ENCODE measurements around the gene LBHD2.
"Not testable (repeated sequence)": the region's sequence is repeated elsewhere in the genome, so short reads cannot be mapped to it uniquely, and the experiment has no call there.

LBHD2 gene
- 0 reads per million in 2 donors for total RNA-seq

GRCh38 chr14:103084021-103084919 lies at the start of gene LBHD2:
TSS of gene LBHD2 (plus strand) at chr14:103084210. CDS start at chr14:103086013, 1,803 bp downstream.
- no peak for DNase-seq

- no peak for DNase-seq
These were observed 42.5 kb upstream of the LBHD2 start for GRCh38 chr14:103041464-103041863.

- DNase-seq = no peak
These were observed 40.6 kb upstream of the LBHD2 start for GRCh38 chr14:103043257-103044015.

- no peak for DNase-seq
These were observed 38.6 kb upstream of the LBHD2 start for GRCh38 chr14:103045371-103045869.

DNA sequence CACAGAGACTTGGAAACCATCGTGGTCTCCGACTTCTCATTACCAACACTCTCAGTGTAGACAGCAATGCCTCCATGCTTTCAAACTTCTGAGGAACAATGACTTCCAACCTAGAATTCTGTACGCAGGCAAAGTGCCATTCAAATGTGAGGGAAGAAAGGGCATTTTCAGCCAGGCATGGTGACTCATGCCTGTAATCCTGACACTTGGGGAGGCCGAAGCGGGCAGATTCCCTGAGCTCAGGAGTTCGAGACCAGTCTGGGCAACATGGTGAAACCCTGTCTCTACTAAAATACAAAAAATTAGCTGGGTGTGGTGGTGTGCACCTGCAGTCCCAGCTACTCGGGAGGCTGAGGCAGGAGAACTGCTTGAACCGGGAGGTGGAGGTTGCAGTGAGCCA lies 36.6 kb upstream of the LBHD2 start:
- DNase-seq = not testable (repeated sequence)

- DNase-seq = no peak
These were observed 33.1 kb upstream of the LBHD2 start for GRCh38 chr14:103050935-103051334.

- no peak for DNase-seq
These were observed 31.6 kb upstream of the LBHD2 start for GRCh38 chr14:103052407-103052806.

GRCh38 chr14:103055695-103056094 lies 28.3 kb upstream of the LBHD2 start:
- DNase-seq = no peak

DNA sequence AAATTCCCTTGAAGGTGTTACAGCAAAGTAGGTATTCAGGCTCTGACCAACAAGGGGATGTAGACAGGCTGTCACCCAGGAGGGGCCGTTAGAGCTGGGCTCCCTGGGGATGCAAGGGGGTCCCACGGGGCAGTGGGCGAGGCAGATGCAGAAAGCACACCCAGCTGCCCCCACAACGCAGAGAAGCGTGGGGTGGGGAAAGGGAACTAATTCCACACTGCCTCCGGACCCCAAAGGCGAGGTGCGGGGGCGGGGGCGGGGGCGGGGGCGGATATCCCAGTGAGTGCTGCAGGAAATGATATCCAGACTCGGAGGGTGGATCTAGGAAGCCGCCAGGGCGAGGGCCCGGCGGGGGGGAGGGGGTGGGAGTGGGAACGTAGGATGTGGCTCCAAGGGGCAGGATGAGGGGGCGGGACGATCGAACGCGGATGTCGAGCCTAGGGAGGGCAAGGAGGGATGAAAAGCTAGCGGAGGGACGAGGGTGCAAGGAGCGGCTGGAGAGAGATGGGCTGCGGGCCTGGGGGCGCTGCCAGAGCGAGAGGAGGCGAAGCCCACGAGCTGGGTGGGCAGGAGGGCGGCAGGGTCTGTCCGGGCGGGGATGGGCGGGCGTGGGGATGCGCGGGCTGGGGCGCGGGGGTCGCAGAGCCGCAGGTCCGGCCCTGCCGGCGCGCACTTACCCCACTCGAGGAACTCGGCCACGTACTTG lies 27.5 kb upstream of the LBHD2 start:
- no peak for DNase-seq

DNA sequence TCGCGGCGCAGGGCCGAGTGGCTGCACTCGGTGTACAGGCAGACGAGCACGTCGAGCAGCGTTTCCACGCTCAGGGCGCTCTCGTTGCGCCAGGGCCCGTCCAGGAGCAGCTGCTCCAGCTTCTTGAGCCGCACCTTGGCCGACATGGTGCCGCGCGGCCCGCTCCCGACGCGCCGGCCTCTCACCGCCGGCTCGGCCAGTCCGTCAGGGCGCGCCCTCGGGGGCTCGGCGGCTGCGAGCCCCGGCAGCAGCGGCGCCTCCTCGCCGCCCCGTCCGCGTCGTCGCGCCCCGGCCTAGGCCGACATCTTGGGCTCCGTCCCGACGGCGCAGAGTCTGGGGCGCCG lies 27.0 kb upstream of the LBHD2 start:
- no peak for DNase-seq

GRCh38 chr14:103057372-103058163 lies 26.4 kb upstream of the LBHD2 start, which contains the start of gene CDC42BPB:
TSS of gene CDC42BPB (minus strand) at chr14:103057549. CDS start at chr14:103057173, 376 bp downstream.
- peak; percentile 48 for DNase-seq

DNA sequence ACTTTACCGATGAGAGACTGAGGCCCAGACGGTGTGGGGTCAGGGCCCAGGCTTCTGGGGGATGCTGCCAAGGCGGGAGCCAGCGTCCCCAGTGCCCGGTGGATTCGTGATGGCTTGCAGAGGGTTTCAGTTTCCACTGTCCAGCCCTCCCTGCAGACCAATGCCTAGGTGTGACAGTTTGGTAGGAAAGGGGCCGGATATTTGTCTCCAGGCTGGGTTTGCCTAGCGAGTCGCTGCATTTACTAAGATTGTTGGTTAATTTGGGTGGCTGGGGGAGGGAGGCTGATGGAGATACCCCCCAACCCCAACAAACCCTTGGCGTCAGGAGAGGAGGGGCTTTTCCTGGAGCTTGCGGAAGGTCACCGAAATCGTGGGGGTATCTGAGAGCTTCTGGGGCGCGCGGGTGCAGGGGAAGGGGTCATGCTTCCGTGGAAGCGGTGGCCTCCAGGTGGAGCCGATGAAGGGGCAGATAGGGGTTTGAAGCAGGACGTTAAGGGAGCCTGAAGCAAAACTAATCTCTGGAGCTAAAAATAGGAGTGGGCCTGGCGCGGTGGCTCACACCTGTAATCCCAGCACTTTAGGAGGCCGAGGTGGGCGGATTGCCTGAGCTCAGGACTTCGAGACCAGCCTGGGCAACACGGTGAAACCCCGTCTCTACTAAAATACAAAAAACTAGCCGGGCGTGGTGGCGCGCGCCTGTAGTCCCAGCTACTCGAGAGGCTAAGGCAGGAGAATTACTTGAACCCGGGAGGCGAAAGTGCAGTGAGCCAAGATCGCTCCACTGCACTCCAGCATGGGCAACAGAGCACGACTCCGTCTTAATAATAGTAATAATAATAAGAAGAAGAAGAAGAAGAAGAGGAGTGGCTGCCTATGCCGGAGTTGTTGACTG lies 25.6 kb upstream of the LBHD2 start:
- DNase-seq = no peak

DNA sequence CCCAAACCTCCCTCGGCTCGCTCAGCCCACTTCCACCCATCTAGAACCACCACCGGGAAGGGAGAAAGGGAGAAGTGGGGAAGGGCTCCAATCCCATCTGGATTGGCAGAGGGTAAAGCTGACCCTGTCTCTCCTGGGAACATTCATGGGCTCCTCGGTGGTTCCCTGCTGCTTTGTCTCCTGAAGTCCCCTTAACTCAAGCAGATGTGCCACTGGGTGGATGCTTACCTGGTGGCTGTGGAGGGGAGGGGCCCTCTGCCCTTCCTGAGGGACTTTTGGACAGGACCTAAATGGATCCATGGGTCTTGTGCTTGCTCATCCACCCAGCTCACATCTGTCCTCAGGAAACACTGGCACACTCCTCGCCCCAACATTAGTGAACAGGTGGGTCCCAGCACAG lies 24.5 kb upstream of the LBHD2 start:
- no peak for DNase-seq

DNA sequence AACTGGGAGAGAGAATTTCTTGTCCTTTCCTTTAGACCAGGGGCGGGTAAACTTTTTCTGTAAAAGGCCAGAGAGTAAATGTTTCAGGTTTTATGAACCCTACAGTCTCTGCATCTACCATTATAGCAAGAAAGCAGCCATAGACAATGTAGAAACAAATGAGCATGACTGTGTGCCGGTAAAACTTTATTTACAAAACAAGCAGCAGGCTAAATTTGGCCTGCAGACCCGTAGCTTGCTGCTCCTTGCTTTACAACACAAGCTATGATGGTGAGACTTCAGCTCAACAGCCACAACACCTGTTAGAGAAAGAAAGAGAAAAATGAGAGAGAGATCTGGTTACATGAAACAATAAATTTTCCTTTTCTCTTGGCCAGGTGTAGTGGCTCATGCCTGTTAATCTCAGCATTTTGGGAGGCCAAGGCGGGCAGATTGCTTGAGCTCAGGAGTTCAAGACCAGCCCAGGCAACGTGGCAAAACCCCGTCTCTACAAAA lies 22.5 kb upstream of the LBHD2 start:
- DNase-seq = no peak

DNA sequence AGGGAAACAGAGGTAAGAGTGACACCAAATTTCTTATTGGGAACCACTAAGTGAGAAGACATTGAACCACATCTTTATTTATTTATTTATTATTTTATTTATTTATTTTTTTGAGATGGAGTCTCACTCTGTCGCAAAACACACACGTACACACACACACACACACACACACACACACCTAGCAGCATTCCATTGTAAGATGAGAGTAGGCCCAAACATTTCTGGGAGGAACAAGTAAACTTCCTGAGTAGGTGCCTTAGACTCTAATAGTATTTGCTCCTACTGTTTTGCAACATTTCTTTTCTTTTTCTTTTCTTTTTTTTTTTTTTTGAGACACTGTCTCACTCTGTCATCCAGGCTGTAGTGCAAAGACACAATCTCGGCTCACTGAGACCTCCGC lies 19.6 kb upstream of the LBHD2 start:
- DNase-seq = no peak

DNA sequence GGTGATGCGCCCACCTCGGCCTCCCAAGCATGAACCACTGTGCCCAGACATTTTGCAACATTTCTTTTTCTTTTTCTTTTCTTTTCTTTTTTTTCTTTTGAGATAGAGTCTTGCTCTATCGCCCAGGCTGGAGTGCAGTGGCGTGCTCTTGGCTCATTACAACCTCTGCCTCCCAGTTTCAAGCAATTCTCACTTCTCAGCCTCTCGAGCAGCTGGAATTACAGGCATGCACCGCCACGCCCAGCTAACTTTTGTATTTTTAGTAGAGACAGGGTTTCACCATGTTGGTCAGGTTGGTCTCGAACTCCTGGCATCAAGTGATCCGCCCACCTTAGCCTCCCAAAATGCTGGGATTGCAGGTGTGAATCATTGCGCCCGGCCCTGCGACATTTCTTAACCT lies 19.0 kb upstream of the LBHD2 start:
- no peak for DNase-seq

DNA sequence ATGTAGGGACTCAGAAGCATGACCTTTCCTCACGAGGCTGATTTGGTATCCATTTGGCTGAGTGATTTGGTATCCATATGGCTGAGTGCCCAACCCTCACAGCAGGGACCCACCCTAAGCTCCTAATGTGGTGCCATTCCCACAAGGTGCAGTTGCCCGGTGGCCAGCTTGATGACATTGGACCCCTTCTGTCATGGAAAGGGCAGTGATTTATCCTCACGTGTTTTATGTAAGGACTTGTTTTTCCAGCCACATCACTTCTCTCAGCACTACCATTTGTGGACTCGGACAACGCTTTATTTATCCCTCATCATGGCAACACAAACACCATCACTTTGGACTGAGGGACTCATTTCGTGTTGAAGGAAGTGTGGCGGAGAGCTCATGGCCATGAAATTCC lies 18.1 kb upstream of the LBHD2 start:
- no peak for DNase-seq

GRCh38 chr14:103066399-103066798 lies 17.6 kb upstream of the LBHD2 start:
- DNase-seq = no peak

GRCh38 chr14:103067231-103067954 lies 16.6 kb upstream of the LBHD2 start:
- DNase-seq = no peak
